ENCODE measurements around the gene CUBN.

CUBN gene

DNA sequence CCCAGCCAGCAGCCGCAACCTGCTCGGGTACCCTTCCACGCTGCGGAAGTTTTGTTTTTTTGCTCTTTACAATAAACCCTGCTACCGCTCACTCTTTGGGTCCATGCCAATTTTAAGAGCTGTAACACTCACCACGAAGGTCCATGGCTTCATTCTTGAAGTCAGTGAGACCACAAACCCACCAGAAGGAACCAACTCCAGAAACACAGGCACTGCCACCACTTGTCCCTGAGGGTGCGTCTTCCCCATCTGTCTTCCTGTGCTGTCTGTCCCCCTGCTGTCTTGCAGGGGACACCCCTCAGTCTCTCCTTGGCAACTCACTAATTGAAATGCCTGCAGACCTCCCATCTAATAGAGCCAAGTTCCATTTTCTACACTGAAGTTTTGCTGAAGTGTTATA lies 263.8 kb downstream of the CUBN start:
- Histone ChIP-seq H3K9me3 (ENCODE audit: low read length) (no peaks in the 10 kb centered on the region), H3K27me3 (ENCODE audit: insufficient read depth, low read length) (no peaks in the 10 kb centered on the region), H3K36me3 (ENCODE audit: insufficient read depth, low read length) (no peaks in the 10 kb centered on the region), H3K4me3 (ENCODE audit: low read length) (no peak overlapping the region), H2AFZ (ENCODE audit: low read depth, low read length) (no peak overlapping the region), H3K4me1 (ENCODE audit: insufficient read depth, low read length) (peaks cover 28% of the 10 kb centered on the region)

DNA sequence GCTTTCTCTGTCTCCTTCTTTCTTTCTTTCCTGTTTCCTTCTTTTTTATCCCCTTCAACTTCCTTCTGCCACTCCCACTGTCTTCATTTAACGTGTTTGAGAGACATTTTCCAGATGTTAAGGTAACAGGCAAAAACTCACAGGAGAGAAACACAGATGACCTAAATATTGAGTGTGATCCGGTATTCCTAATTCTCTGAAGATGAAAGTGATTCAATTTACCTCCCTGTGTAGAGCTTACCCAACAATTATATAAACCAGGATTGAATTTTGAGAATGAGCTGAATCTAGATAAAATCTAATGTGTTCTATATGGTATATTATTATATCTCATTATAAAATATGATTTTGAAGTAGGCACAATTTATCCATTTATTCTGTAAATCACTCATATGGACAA lies 265.8 kb downstream of the CUBN start:
- Histone ChIP-seq H3K9me3 (ENCODE audit: low read length) (no peaks in the 10 kb centered on the region), H2AFZ (ENCODE audit: low read depth, low read length) (no peak overlapping the region), H3K4me3 (ENCODE audit: low read length) (no peak overlapping the region), H3K36me3 (ENCODE audit: insufficient read depth, low read length) (no peaks in the 10 kb centered on the region), H3K27me3 (ENCODE audit: insufficient read depth, low read length) (no peaks in the 10 kb centered on the region), H3K4me1 (ENCODE audit: insufficient read depth, low read length) (peaks cover 26% of the 10 kb centered on the region)

DNA sequence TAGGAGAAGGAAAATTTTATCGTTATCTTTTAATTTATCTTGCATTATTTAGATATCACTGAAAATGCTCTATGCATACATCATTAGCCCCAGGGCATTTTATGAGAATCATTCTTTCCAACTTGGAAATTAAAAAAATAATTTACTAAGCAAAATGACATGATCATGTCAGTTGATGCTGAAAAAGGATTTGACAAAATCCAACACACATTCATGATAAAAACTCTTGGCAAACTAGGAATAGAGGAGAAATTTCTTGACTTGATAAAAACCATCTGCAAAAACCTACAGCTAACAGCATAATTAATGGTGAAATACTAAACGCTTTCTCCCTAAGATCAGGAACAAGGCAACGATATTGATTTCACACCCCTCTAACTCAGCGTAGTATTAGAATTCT lies 272.2 kb downstream of the CUBN start:
- Histone ChIP-seq H2AFZ (ENCODE audit: low read depth, low read length) (no peak overlapping the region), H3K27me3 (ENCODE audit: insufficient read depth, low read length) (no peaks in the 10 kb centered on the region), H3K9me3 (ENCODE audit: low read length) (no peaks in the 10 kb centered on the region), H3K4me3 (ENCODE audit: low read length) (no peak overlapping the region), H3K36me3 (ENCODE audit: insufficient read depth, low read length) (no peaks in the 10 kb centered on the region), H3K4me1 (ENCODE audit: insufficient read depth, low read length) (peaks cover 17% of the 10 kb centered on the region)

DNA sequence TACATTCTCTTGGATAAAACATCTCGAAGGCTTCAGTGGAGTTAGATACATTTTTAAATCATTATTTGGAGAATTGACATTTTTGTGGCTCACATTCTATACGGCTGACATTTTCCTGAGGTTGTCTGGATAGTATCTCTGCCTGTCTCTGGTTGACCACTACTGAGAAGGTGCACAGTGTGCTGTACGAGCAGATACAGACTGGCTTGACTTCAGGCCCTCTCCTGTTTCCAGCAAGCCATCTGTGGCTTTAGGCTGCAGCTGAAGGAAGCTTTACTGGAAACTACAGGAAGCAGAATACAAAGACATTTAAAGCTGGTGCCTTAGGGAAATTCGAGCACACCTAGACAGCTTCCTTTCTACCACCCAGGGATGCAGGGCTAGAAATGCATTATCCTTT lies 273.0 kb downstream of the CUBN start:
- peak overlapping the region; percentile 5 for H2AFZ ChIP-seq (ENCODE audit: low read depth, low read length)
- peaks cover 17% of the 10 kb centered on the region for H3K4me1 ChIP-seq (ENCODE audit: insufficient read depth, low read length)
- no peaks in the 10 kb centered on the region for H3K36me3 ChIP-seq (ENCODE audit: insufficient read depth, low read length)
- H3K9me3 ChIP-seq (ENCODE audit: low read length), result no peaks in the 10 kb centered on the region
- H3K27me3 ChIP-seq (ENCODE audit: insufficient read depth, low read length), result no peaks in the 10 kb centered on the region
- H3K4me3 ChIP-seq (ENCODE audit: low read length), result no peak overlapping the region

DNA sequence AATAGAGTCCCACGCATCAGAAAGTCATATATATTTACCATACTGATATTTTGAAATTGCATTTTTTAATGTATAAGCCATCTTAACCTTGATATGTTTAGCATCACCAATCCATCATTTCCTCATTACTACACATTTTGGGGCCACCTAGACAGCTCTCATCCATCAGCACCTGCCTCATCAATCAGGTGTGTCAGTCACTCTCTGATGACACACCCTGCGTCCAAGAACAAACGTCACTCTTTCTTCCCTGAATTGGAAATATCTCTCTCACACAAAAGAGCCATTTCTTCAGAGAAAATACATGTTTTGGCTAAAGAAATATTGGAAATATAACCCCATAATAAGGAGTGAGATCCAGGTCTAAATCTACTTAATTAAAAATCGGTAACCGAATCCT lies 273.5 kb downstream of the CUBN start:
- peak overlapping the region; percentile 5 for H2AFZ ChIP-seq (ENCODE audit: low read depth, low read length)

DNA sequence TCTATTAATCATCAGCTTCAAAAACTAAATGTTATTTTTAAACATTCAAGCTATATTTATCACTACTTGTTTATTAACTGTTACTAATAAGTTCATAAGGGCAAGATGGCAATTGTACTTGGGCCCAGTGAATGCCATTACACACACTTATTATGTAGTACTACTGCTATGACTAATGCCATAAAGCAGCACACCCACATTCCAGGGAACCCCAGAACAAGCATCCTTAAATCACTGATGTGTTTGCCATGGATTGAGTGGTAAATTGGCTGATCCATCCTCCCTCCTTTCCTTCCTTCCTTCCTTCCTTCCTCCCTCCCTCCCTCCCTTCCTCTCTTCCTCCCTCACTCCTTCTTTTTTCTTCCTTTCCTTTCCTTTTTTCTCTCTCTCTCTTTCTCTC lies 275.0 kb downstream of the CUBN start:
- H2AFZ ChIP-seq (ENCODE audit: low read depth, low read length), result no peak overlapping the region
- H3K9me3 ChIP-seq (ENCODE audit: low read length), result no peaks in the 10 kb centered on the region
- peaks cover 17% of the 10 kb centered on the region for H3K4me1 ChIP-seq (ENCODE audit: insufficient read depth, low read length)
- H3K4me3 ChIP-seq (ENCODE audit: low read length), result no peak overlapping the region
- H3K27me3 ChIP-seq (ENCODE audit: insufficient read depth, low read length), result no peaks in the 10 kb centered on the region
- no peaks in the 10 kb centered on the region for H3K36me3 ChIP-seq (ENCODE audit: insufficient read depth, low read length)

More for the DNA sequence above, 273.5 kb downstream of the CUBN start:
- Histone ChIP-seq H3K9me3 (ENCODE audit: low read length) (no peaks in the 10 kb centered on the region), H3K36me3 (ENCODE audit: insufficient read depth, low read length) (no peaks in the 10 kb centered on the region), H3K4me3 (ENCODE audit: low read length) (no peak overlapping the region), H3K4me1 (ENCODE audit: insufficient read depth, low read length) (peaks cover 17% of the 10 kb centered on the region), H3K27me3 (ENCODE audit: insufficient read depth, low read length) (no peaks in the 10 kb centered on the region)

DNA sequence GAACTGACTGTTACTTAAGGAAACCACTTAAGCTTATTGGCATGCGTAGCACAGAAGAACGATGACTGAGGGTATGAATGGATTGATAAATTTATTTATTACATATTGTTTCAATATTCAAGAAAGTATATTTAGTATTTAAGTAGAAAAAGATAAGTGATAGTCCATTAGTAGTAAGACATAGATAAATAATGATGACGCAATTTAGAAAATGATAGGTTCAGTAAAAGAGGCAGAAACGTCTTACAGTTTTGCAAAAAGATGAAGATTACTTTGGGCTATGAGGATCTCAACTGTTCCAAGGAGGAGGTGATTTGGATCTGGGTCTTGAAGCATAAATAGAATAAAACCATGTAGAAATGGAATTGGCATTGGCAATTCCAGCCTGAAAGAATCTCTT lies 275.8 kb downstream of the CUBN start:
- H2AFZ ChIP-seq (ENCODE audit: low read depth, low read length), result no peak overlapping the region
- H3K4me3 ChIP-seq (ENCODE audit: low read length), result no peak overlapping the region
- no peaks in the 10 kb centered on the region for H3K9me3 ChIP-seq (ENCODE audit: low read length)
- peaks cover 17% of the 10 kb centered on the region for H3K4me1 ChIP-seq (ENCODE audit: insufficient read depth, low read length)
- H3K27me3 ChIP-seq (ENCODE audit: insufficient read depth, low read length), result no peaks in the 10 kb centered on the region
- H3K36me3 ChIP-seq (ENCODE audit: insufficient read depth, low read length), result no peaks in the 10 kb centered on the region

DNA sequence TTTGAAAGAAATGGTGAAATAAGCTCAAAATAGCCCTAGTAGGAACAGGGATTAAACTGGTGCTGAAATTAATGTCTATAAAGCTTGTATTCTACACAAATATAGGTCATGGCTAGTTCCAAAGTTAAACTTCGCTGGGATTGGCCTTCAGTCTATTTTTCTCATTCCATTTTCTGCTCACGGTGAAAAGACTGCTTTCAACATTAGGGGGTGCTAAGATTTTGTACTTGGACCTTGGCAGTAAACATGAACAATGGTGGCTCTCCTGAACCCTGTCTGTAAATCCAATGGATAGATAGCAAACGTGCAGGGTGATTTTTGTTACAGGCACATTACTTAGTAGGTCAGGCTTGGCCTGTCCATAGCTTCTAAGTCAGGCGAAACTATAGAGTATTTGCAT lies 276.4 kb downstream of the CUBN start:
- Histone ChIP-seq H3K4me3 (ENCODE audit: low read length) (no peak overlapping the region), H3K27me3 (ENCODE audit: insufficient read depth, low read length) (no peaks in the 10 kb centered on the region), H2AFZ (ENCODE audit: low read depth, low read length) (no peak overlapping the region), H3K36me3 (ENCODE audit: insufficient read depth, low read length) (no peaks in the 10 kb centered on the region), H3K4me1 (ENCODE audit: insufficient read depth, low read length) (peaks cover 17% of the 10 kb centered on the region), H3K9me3 (ENCODE audit: low read length) (no peaks in the 10 kb centered on the region)

DNA sequence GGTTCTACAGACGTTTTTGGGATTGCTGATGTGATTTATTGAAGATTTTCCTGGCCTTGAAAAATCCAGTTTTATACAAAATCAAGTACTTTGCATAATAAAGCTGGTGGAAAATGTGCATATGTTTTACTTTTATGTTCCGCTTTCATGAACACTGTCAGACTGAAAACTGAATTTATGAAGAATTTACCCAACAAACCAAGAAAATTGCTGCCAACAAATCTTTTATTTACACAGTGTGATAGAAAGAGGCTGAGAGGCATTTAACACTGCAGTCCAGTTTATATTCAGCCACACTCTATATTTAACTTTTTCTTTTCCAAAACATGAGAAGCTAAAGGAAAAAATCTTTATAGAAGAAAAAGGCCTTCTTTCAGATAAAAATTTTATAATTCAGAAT lies 277.0 kb downstream of the CUBN start:
- Histone ChIP-seq H3K4me3 (ENCODE audit: low read length) (no peak overlapping the region), H2AFZ (ENCODE audit: low read depth, low read length) (no peak overlapping the region), H3K9me3 (ENCODE audit: low read length) (no peaks in the 10 kb centered on the region), H3K4me1 (ENCODE audit: insufficient read depth, low read length) (peaks cover 17% of the 10 kb centered on the region), H3K27me3 (ENCODE audit: insufficient read depth, low read length) (no peaks in the 10 kb centered on the region), H3K36me3 (ENCODE audit: insufficient read depth, low read length) (no peaks in the 10 kb centered on the region)

DNA sequence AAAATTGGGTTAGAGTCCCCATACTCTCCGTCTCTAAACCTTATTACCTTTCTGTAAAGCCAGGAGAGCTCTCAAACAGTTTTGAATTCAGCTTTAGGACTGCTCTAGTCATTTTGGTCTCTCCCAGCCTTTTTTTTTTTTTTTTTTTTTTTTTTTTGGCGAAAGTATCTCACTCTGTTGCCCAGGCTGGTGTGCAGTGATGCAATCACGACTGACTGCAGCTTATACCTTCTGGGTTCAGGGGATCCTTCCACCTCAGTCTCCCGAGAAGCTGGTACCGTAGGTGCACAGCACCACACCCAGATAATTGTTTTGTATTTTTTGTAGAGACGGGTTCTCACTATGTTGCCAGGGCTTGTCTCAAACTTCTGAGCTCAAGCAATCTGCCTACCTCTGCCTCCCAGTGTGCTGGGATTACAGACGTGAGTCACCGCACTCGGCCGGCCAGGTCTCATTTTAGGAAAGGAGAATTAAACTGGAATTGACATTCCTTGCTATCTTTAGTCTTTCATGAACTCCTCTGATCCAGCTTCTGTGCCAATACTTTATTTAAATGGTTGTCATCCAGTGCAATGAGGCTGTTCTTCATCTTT lies 281.0 kb downstream of the CUBN start:
- Histone ChIP-seq H3K27me3 (ENCODE audit: insufficient read depth, low read length) (no peaks in the 10 kb centered on the region), H3K36me3 (ENCODE audit: insufficient read depth, low read length) (no peaks in the 10 kb centered on the region), H3K4me1 (ENCODE audit: insufficient read depth, low read length) (peaks cover 17% of the 10 kb centered on the region), H3K9me3 (ENCODE audit: low read length) (no peaks in the 10 kb centered on the region), H3K4me3 (ENCODE audit: low read length) (no peak overlapping the region), H2AFZ (ENCODE audit: low read depth, low read length) (no peak overlapping the region)

DNA sequence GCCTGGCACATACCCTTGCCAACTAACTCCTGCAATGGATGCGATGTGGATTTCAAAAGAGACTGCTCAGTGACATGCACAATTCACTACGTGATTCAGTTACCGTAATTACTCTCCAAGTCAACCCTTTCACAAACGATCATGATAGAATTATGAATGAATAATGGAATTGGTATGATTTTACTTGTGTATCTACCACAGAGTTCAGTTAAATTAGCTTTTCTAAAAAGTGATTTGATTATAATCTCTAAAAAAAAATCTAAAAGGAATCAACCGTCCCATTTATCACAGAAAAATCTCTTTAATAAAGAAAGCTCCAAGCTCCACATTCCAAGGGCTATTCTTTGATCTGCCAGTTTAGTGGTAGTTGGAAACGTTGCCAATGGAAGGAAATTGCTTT lies 282.0 kb downstream of the CUBN start:
- Histone ChIP-seq H3K27me3 (ENCODE audit: insufficient read depth, low read length) (no peaks in the 10 kb centered on the region), H2AFZ (ENCODE audit: low read depth, low read length) (no peak overlapping the region), H3K4me3 (ENCODE audit: low read length) (no peak overlapping the region), H3K9me3 (ENCODE audit: low read length) (no peaks in the 10 kb centered on the region), H3K36me3 (ENCODE audit: insufficient read depth, low read length) (no peaks in the 10 kb centered on the region), H3K4me1 (ENCODE audit: insufficient read depth, low read length) (peaks cover 10% of the 10 kb centered on the region)

DNA sequence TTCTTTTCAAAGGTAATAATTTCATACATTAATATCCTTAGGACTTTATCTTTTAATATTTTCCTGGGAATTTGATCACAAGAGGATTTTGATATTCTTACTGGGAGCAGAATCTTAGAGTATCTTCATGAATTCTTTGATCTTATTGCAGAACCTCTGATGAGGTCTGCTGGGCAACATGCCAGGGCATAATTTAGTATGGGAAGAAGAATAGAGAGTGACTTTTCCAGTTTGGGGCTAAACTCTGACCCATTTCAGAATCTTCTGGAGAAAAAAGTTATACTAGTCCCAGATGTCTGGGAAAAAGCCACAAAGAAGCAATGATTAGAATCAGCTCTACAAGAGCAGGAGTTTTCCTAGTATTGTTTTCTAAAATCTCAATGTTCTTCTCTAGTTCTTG lies 284.4 kb downstream of the CUBN start:
- Histone ChIP-seq H3K36me3 (ENCODE audit: insufficient read depth, low read length) (no peaks in the 10 kb centered on the region), H3K4me1 (ENCODE audit: insufficient read depth, low read length) (peaks cover 10% of the 10 kb centered on the region), H3K4me3 (ENCODE audit: low read length) (no peak overlapping the region), H2AFZ (ENCODE audit: low read depth, low read length) (no peak overlapping the region), H3K9me3 (ENCODE audit: low read length) (no peaks in the 10 kb centered on the region), H3K27me3 (ENCODE audit: insufficient read depth, low read length) (no peaks in the 10 kb centered on the region)

DNA sequence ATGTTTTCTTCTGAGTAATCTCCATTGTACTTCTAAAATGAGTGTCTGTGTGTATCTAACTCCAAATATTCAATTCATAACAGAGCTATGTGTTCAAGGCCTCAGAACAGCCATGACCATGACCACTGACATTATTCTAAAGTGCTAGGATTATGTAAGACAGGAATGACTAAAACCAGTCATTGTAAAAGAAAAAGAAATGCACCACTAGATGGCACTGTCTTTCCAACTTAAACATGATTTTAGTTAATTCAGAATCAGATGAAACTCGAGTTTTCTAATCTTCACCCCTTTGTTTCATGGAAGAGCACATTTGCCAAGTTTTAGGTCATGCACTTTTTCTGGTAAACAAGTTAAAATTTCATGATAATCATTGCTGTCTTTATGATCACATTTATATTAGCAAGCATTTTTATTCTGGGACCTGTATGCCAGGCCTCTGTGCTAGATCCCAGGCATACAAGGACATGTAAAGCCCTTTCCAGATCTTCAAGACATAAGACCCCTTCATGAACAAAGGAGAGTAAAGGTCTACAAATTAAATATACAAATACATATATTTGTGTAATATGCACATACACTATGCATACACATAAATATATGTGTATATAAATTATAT lies 286.2 kb downstream of the CUBN start:
- Histone ChIP-seq H3K9me3 (ENCODE audit: low read length) (no peaks in the 10 kb centered on the region), H2AFZ (ENCODE audit: low read depth, low read length) (no peak overlapping the region), H3K4me1 (ENCODE audit: insufficient read depth, low read length) (peaks cover 10% of the 10 kb centered on the region), H3K27me3 (ENCODE audit: insufficient read depth, low read length) (no peaks in the 10 kb centered on the region), H3K36me3 (ENCODE audit: insufficient read depth, low read length) (no peaks in the 10 kb centered on the region), H3K4me3 (ENCODE audit: low read length) (no peak overlapping the region)

DNA sequence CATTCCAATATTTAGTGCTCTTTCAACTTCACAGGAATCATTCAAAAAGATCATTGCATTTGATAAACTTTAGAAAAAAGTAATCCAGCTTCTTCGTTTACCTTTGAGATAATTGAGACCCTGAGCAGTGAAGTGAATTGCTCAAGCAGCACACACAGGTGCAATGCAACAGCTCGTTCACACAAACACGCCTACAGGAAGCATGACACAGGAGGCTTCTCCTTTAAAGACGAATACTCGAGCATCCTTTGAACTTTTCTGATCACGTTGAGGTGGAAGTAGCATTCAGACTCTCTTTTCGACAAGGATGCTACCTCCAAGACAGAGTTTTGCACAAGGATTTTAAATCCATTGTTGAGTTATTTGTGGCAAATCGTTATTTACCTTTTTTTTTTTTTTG lies 294.4 kb downstream of the CUBN start:
- H3K36me3 ChIP-seq (ENCODE audit: insufficient read depth, low read length), result no peaks in the 10 kb centered on the region
- no peaks in the 10 kb centered on the region for H3K27me3 ChIP-seq (ENCODE audit: insufficient read depth, low read length)
- H3K9me3 ChIP-seq (ENCODE audit: low read length), result no peaks in the 10 kb centered on the region
- H3K4me1 ChIP-seq (ENCODE audit: insufficient read depth, low read length), result no peaks in the 10 kb centered on the region
- no peak overlapping the region for H2AFZ ChIP-seq (ENCODE audit: low read depth, low read length)
- no peak overlapping the region for H3K4me3 ChIP-seq (ENCODE audit: low read length)
